Body of pancreas (tissue), 4 donors: Measurements from ENCODE around the gene WTAP.

Source experiments
- POLR2A ChIP-seq, 3 donors: fragments of 450-650 bp; IDR thresholded peaks; one replicate each; pipeline ENCODE4 v1.6.1; 2016; ENCODE audit warnings: antibody characterized with exemption in 3 of 3, mild to moderate bottlenecking in 2 of 3
- TF ChIP-seq, protein P1 (sequence below), 7 experiments: fragments of 450-650 bp in 4 of 7; fragments of 200-600 bp in 3 of 7; sonication (generic) in 3 of 7; IDR thresholded peaks; one replicate each; pipeline ENCODE4 v1.5.1; 2016 to 2019; ENCODE audit warnings: antibody characterized with exemption in 7 of 7

GRCh38 chr6:159718634-159719033 lies 8.7 kb upstream of the WTAP start:
- TF ChIP-seq, protein P1, sequence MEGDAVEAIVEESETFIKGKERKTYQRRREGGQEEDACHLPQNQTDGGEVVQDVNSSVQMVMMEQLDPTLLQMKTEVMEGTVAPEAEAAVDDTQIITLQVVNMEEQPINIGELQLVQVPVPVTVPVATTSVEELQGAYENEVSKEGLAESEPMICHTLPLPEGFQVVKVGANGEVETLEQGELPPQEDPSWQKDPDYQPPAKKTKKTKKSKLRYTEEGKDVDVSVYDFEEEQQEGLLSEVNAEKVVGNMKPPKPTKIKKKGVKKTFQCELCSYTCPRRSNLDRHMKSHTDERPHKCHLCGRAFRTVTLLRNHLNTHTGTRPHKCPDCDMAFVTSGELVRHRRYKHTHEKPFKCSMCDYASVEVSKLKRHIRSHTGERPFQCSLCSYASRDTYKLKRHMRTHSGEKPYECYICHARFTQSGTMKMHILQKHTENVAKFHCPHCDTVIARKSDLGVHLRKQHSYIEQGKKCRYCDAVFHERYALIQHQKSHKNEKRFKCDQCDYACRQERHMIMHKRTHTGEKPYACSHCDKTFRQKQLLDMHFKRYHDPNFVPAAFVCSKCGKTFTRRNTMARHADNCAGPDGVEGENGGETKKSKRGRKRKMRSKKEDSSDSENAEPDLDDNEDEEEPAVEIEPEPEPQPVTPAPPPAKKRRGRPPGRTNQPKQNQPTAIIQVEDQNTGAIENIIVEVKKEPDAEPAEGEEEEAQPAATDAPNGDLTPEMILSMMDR (IDR thresholded peaks at IDR 0.05) = no peak
- no peak for TF ChIP-seq POLR2A (IDR thresholded peaks at IDR 0.05)
